Neural progenitor cell (in vitro differentiated cells): Measurements from ENCODE around the gene ARIH2.

Experiments
- CTCF ChIP-seq: fragments of 200-600 bp; sonication (generic); IDR thresholded peaks from 2 replicates; pipeline ENCODE4 v1.5.1; 2017; ENCODE audit warnings: antibody characterized with exemption, mild to moderate bottlenecking
- EZH2 ChIP-seq: fragments of 200-600 bp; sonication (generic); IDR thresholded peaks from 2 replicates; pipeline ENCODE4 v1.6.1; 2017; ENCODE audit warnings: antibody characterized with exemption, mild to moderate bottlenecking, moderate library complexity
- EZH2phosphoT487 ChIP-seq: fragments of 200-600 bp; sonication (generic); IDR thresholded peaks from 2 replicates; pipeline ENCODE4 v1.6.1; 2017; ENCODE audit warnings: antibody characterized with exemption

- TF ChIP-seq CTCF: no peak
- no peak for TF ChIP-seq EZH2
- no peak for TF ChIP-seq EZH2phosphoT487
Measured at GRCh38 chr3:49022688-49023171, 104.1 kb downstream of the ARIH2 start.
